BE2C (cell line): Measurements from ENCODE around the gene COL6A5. TPM values are rescaled to one million over a fixed set of nuclear protein-coding genes. Genes with fewer than 3 reads are reported as not detected.

Experiments
- DNase-seq: peaks from one replicate; pipeline ENCODE4 v3.0.0-alpha.2; 2020
- H3K27me3 ChIP-seq: fragments of 250-450 bp; sonication (Bioruptor Pico); 2 replicates; pipeline ENCODE4 v1.5.1; 2020; ENCODE audit warnings: mild to moderate bottlenecking
- H3K36me3 ChIP-seq: fragments of 250-450 bp; sonication (Bioruptor Pico); 2 replicates; pipeline ENCODE4 v1.5.1; 2020; ENCODE audit warnings: mild to moderate bottlenecking
- H3K4me1 ChIP-seq: fragments of 250-450 bp; sonication (Bioruptor Pico); 2 replicates; pipeline ENCODE4 v1.5.1; 2020
- H3K4me3 ChIP-seq: 2 replicates; pipeline ENCODE4 v1.5.1; 2011; ENCODE audit warnings: low read depth, low read length
- H3K9me3 ChIP-seq: fragments of 250-450 bp; sonication (Bioruptor Pico); 2 replicates; pipeline ENCODE4 v1.5.1; 2020
- CTCF ChIP-seq: IDR thresholded peaks from 2 replicates; pipeline ENCODE4 v1.5.1; 2012; ENCODE audit warnings: mild to moderate bottlenecking, low read depth, low read length
- polyA plus RNA-seq: library from polyadenylated mRNA; unstranded; fragments of >200 nt; gene quantifications from one replicate; pipeline ENCODE4 v1.2.1, GENCODE V29; 2012; ENCODE audit warnings: low read depth, missing spikeins; ENCODE audit not compliant: insufficient read length, insufficient read depth

The COL6A5 gene, protein sequence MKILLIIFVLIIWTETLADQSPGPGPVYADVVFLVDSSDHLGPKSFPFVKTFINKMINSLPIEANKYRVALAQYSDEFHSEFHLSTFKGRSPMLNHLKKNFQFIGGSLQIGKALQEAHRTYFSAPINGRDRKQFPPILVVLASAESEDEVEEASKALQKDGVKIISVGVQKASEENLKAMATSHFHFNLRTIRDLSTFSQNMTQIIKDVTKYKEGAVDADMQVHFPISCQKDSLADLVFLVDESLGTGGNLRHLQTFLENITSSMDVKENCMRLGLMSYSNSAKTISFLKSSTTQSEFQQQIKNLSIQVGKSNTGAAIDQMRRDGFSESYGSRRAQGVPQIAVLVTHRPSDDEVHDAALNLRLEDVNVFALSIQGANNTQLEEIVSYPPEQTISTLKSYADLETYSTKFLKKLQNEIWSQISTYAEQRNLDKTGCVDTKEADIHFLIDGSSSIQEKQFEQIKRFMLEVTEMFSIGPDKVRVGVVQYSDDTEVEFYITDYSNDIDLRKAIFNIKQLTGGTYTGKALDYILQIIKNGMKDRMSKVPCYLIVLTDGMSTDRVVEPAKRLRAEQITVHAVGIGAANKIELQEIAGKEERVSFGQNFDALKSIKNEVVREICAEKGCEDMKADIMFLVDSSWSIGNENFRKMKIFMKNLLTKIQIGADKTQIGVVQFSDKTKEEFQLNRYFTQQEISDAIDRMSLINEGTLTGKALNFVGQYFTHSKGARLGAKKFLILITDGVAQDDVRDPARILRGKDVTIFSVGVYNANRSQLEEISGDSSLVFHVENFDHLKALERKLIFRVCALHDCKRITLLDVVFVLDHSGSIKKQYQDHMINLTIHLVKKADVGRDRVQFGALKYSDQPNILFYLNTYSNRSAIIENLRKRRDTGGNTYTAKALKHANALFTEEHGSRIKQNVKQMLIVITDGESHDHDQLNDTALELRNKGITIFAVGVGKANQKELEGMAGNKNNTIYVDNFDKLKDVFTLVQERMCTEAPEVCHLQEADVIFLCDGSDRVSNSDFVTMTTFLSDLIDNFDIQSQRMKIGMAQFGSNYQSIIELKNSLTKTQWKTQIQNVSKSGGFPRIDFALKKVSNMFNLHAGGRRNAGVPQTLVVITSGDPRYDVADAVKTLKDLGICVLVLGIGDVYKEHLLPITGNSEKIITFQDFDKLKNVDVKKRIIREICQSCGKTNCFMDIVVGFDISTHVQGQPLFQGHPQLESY (N-terminal part only)
- polyA plus RNA-seq = 5.0 TPM

DNA sequence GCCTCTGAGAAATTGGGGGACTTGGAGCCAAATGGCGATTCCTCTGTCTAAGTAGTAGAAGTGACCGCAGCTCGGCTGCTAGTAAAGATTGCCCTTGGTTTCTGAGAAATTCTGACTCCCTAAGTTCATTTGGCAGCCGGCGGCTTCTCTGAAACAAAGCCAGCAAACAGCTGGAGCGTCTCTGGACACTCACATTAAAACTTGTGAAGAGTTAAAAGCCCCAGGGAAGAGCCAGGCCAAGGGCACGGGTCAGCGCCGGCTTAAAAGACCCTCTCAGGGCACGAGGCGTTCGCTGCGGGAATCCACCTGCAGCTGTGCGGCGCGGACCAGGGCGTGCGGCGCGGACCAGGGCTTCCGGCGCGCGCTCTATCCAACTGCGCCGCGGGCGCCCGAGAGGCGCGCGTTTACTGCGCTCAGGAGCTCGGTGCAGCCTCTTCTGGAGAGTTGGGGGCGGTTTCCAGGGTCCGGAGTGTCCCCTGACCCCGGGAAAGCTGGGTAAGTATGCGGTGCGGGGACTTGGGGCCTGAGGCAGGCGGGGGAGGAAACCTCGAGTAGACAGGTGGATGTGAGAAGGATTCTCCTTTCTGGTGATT lies at the start of gene COL6A5:
COL6A5 (plus strand) TSS at position 186 of the 593 bp plus-strand sequence. CDS start 27,967 bp downstream, outside the sequence.
- H3K4me3 ChIP-seq = peak within 1 kb of the TSS; percentile 40
- H3K4me1 ChIP-seq = no peaks in the 10 kb centered on the region
- no peak for TF ChIP-seq CTCF
- H3K27me3 ChIP-seq = peaks cover 22% of the 10 kb centered on the region
- DNase-seq = peak; percentile 5
- no peaks in the 10 kb centered on the region for H3K36me3 ChIP-seq
- no peaks in the 10 kb centered on the region for H3K9me3 ChIP-seq

DNA sequence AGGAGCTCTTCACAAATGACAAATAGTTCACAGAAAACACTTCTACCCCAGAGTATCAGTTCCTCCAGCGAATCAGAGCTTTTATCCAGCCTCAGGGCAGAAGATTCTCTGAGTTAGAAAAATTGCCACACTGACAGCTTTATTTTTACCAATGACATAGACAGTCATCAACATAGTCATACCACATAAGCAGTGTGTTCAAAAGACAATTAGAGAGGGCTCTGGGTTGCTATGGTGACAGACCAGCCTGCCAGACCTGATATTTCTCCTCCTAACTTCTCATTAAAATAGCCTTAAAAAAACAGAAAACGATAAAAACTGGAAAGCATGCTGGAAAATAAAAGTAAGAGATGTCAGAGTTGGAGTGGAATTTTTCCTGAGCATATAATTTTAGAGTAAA lies 45.9 kb upstream of the COL6A5 start:
- Histone ChIP-seq H3K27me3 (no peaks in the 10 kb centered on the region), H3K36me3 (no peaks in the 10 kb centered on the region), H3K9me3 (no peaks in the 10 kb centered on the region), H3K4me1 (no peaks in the 10 kb centered on the region), H3K4me3 (no peak overlapping the region)
- TF ChIP-seq CTCF = no peak
- no peak for DNase-seq

DNA sequence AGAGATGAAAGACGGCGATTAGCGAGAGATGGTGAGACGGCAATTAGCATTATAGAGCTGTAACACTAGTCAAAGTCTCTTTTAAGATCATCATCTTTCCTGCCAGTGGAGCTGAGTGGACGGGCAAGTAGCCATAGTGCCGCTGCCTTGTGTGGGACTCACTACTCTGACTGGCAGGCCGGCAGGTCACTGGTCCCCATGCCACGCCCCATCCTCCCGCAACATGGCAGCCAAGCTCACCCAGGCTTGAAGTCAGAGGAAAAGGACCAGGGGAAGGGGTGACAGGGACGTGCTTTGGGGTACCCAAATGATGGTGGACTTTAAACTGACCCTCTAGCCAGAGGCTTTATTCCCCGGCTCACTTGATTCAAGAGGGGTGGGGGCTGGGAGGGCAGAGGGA lies 44.6 kb upstream of the COL6A5 start:
- DNase-seq = no peak
- Histone ChIP-seq H3K4me3 (no peak overlapping the region), H3K9me3 (no peaks in the 10 kb centered on the region), H3K4me1 (no peaks in the 10 kb centered on the region), H3K36me3 (no peaks in the 10 kb centered on the region), H3K27me3 (no peaks in the 10 kb centered on the region)
- no peak for TF ChIP-seq CTCF

DNA sequence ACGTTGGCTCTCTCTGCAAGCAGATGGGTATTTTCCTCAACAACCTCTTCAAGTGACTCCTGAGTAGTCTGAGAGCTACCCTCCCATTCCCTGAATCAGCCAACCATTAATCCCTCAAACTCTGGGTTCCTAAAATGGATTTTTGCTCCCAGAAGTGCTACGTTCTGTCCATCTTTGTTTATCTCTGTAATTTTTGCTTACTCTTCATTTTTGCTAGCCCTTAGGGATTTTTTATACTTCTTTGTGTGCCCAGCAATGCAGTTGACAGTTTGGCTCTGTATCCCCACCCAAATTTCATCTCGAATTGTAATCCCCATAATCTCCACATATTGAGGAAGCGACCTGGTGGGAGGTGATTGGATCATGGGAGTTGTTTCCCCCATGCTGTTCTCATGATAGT lies 35.4 kb upstream of the COL6A5 start:
- no peaks in the 10 kb centered on the region for H3K36me3 ChIP-seq
- no peaks in the 10 kb centered on the region for H3K27me3 ChIP-seq
- no peak for TF ChIP-seq CTCF

DNA sequence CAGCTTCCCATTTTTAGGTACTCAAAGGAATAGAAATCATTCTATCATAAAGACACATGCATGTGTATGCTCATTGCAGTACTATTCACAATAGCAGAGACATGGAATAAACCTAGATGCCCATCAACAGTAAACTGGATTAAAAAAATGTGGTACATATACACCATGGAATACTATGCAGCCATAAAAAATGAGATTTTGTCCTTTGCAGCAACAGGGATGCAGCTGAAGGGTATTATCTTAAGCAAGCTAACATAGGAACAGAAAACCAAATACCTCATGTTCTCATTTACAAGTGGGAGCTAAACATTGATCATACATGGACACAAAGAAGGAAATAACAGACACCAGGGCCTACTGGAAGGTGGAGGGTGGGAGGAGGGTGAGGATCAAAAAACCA lies 33.1 kb upstream of the COL6A5 start:
- no peak for TF ChIP-seq CTCF
- H3K4me3 ChIP-seq = no peak overlapping the region
- no peaks in the 10 kb centered on the region for H3K4me1 ChIP-seq
- H3K9me3 ChIP-seq = no peaks in the 10 kb centered on the region
- no peaks in the 10 kb centered on the region for H3K36me3 ChIP-seq
- no peak for DNase-seq
- no peaks in the 10 kb centered on the region for H3K27me3 ChIP-seq

More for the DNA sequence above, 35.4 kb upstream of the COL6A5 start:
- Histone ChIP-seq H3K4me1 (no peaks in the 10 kb centered on the region), H3K9me3 (no peaks in the 10 kb centered on the region), H3K4me3 (no peak overlapping the region)
- DNase-seq = no peak
